GM12872 (cell line): ENCODE data around the gene GPR137.

Source experiments
- TF ChIP-seq, protein P1 (sequence below): IDR thresholded peaks from 3 replicates; pipeline ENCODE4 v1.5.1; 2011; ENCODE audit warnings: low read depth, mild to moderate bottlenecking, low read length, moderate library complexity; ENCODE audit not compliant: insufficient read depth

The GPR137 gene, protein sequence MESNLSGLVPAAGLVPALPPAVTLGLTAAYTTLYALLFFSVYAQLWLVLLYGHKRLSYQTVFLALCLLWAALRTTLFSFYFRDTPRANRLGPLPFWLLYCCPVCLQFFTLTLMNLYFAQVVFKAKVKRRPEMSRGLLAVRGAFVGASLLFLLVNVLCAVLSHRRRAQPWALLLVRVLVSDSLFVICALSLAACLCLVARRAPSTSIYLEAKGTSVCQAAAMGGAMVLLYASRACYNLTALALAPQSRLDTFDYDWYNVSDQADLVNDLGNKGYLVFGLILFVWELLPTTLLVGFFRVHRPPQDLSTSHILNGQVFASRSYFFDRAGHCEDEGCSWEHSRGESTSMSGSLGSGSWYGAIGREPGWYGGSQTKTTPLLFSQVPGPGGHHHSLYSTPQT

DNA sequence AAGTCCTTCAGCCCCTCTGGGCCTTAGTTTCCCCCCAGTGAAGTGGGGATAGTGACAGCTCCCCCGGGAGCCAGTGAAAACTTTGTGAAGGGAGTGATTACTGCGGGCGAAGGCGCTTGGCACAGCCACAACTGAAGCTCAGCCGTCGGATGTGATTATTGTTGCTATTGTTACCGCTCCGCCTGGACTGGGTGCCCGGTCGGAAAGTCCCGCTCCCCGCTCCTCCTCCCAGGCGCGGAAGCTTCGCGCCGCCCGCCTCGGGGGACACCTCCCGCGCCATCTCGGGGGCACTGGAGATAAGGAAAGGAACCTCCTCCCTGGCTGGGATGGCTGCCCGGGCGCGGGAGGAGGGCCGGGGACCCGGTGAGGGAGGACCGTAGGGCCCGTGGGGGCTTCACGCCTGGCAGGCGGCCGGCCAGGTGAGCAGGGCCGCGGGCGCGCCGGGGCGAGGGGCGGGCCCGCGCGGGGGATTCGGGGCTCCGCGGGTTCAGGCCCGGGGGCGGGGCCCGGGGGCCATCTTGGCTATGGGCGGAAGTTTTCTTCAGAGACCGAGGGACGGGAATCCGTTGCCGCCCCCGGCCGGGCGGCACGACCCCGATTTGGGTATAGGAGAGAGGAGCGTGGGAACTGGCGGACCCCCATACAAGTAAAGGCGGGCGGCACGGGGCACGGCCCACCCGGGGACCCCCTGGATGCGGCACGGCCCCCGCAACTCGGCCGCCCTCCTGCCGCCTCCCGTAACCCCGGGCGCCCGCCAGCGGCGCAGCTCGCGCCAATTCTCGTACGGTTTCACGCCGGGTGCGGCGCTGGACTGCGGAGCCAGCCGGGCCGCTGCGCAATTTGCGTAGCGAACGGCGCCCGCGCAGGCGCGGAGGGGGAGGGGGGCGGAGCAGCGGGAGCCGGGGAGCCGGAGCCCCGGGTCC lies at the start of gene GPR137:
TSS of gene GPR137 (plus strand) at position 887 of the 923 bp plus-strand sequence. CDS start 677 bp downstream, outside the sequence.
- TF ChIP-seq, protein P1, sequence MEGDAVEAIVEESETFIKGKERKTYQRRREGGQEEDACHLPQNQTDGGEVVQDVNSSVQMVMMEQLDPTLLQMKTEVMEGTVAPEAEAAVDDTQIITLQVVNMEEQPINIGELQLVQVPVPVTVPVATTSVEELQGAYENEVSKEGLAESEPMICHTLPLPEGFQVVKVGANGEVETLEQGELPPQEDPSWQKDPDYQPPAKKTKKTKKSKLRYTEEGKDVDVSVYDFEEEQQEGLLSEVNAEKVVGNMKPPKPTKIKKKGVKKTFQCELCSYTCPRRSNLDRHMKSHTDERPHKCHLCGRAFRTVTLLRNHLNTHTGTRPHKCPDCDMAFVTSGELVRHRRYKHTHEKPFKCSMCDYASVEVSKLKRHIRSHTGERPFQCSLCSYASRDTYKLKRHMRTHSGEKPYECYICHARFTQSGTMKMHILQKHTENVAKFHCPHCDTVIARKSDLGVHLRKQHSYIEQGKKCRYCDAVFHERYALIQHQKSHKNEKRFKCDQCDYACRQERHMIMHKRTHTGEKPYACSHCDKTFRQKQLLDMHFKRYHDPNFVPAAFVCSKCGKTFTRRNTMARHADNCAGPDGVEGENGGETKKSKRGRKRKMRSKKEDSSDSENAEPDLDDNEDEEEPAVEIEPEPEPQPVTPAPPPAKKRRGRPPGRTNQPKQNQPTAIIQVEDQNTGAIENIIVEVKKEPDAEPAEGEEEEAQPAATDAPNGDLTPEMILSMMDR, result no peak

DNA sequence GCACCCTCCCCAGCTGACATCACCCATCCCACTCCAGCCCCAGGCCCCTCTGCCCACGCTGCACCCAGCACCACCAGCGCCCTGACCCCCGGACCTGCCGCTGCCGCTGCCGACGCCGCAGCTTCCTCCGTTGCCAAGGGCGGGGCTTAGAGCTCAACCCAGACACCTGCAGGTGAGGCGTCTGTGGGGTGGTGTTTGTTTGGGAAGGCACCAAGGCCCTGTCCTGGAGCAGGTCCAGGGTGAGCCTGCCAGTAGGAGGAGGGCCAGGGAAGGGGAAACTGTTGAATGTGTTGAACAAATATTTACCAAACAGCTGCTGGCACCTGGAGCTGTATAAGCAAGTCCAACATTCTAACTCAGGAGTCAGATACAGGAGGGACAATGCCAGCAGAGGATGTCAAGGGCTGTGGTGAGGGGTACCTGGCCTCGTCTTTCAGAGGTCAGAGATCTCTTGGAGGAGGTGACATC lies 48.1 kb upstream of the GPR137 start:
- TF ChIP-seq, protein P1, result no peak

DNA sequence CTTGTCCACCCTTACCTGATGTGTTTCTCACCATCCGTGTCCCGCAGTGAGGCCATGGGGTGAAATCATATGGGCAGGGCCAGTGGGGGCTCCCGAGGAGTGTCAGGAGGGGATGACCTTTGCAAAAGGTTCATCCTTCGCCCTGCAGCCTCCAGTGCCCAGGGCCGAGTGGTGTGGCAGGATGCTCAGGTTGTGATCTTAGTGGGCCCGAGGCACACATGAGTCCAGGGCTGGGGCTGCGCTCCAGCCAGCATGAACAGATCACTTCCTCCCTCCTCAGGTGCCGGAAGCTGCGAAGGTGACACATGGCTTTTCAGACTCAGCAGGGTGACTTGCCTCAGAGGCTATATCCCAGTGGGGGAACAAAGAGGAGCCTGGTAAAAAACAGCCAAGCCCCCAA lies 47.6 kb upstream of the GPR137 start:
- TF ChIP-seq, protein P1, result no peak

DNA sequence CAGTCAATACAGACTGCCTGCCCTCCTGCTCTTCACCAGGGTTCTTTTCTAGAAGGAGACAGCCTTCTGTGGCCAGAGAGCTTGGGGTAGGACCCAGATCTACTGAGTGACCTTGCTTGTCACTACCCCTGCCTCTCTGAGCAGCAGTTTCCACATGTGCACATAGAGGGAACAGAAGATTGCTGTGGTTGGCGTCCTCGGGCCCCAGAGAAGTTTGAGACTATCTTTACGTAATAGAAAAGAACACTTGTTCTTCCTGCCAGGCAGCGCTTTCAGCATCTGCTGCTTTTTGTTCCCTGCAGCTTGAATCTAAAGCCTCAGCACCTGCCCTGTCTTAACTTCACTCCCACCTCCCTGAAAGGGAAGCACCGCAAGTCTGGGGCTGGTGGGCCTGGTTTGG lies 46.6 kb upstream of the GPR137 start:
- TF ChIP-seq, protein P1, result no peak

DNA sequence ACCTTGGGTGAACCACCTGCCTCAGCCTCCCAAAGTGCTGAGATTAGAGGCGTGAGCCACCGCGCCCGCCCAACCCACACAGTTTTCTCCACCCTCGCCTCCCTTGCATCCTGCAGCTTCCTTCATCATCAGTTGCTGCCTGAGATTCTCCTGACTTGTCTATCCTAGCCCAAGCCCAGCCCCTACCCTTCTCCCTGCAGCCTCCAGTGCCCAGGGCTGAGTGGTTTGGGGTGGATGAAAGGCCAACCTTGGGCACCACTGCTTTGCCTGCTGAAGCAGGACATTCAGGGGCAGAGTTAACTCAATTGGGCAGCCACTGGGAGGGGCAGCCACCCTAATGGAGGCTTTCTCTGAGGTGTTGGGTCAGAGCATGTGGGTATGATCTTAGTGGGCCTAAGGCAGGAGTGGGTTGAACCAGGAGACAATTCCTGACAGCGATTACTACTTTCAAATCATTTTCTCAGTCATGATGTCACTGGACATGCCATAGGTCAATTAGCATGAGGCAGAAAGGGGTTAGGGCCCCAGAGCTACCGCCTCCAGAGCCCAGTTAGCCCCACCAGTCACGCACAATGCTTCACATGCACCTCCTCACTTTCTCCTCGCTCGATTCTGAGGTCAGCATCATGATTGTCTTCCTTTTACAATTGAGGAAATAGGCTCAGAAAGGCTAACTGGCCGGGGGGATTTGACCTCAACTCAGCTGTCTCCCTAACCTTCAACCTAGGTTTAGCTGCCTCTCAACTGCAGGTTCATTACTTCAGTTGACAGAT lies 45.8 kb upstream of the GPR137 start:
- TF ChIP-seq, protein P1, result no peak

DNA sequence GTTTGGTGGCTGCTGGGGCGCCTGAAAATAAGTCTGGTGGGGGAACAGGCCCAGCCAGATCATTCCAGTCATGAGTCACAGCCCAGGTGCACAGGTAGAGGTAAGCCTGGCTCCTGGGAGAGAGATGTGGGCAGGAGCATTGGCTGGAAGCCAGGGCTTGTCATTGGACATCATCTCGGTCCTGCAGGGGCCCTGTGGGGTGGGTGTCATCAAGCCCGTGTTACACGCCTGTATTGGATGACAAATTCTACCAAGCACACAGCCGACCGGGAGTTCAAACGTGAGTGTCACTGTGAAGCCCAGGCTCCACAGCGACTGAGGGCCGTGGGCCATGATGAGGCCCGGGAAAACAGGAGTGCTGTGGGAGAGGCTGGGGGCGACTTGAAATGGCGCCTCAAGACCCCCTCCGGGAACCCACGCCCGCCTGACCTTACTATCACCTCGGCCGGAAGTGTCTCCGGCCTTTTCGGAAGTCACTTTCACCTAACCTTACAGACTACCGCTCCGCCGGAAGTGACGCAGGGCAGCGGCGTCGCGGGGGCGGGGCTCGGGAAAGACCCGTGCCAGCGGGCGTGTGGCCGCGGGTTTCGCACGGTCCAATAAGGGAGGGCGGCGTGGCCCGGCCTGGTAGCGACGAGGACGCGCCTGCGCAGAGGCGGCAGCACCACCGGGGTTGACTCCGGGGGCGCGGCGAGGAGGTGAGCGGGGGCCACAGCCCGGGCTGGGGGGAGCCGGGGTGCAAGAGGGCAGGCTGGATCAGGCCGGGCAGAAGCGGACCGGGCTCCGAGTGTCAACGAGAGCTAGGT lies 45.0 kb upstream of the GPR137 start, which contains the start of gene FKBP2:
TSS of gene FKBP2 (plus strand) at position 661 of the 806 bp plus-strand sequence. CDS start 1,293 bp downstream, outside the sequence.
- TF ChIP-seq, protein P1, result no peak
